Retinal pigment epithelial cell (primary cell): ENCODE measurements around the gene SBSN.

Experiments used
- DNase-seq: peaks from one replicate; pipeline ENCODE4 v3.0.0-alpha.2; 2010; ENCODE audit warnings: low read depth
- H3K4me3 ChIP-seq: 2 replicates; pipeline ENCODE4 v1.5.1; 2011; ENCODE audit warnings: mild to moderate bottlenecking, low read length, control low read depth, moderate library complexity
- TF ChIP-seq, protein P1 (sequence below): conservative IDR thresholded peaks from 2 replicates; pipeline ENCODE4 v1.5.1; 2011; ENCODE audit warnings: low read depth, low read length, control low read depth, inconsistent platforms

Gene SBSN

DNA sequence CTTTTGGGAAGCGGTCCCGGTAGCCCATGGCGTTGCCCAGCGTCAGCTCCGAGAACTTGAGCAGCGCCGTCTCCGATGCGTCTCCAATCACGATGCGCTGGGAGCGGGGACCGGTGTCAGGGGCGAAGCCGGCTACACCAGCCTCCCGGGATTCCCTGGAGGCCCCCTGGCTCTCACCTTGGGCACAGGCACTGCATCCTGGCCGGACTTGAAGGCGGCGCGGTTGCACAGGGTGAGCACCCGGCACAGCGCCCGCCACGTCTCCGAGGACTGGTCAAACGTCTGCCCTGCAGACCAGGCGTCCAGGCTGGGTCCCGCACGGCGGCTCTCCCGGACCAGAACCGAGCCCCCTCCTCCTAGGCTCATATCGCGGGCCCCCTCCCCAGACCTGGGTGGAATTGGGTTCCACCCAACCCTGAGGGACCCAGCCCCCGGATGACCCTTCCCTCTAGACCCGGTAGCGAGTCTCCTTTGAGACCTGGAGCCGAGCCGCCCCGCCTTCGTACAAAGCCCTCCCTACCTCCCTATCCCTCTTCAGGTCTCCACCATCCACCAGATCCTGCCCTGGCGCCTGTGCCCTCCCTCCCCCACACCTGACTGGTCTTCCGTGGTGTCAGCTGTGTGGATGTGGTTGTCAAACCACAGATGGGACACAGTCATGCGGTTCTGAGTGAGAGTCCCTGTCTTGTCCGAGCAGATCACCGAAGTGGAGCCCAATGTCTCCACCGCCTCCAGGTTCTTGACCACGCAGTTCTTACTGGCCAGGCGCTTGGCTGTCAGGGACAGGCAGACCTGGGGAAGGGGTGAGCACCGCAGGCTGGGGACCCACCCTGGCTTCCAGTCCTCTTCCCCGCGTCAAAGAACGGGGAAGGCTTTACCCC, 30.5 kb upstream of the SBSN start:
- TF ChIP-seq, protein P1, sequence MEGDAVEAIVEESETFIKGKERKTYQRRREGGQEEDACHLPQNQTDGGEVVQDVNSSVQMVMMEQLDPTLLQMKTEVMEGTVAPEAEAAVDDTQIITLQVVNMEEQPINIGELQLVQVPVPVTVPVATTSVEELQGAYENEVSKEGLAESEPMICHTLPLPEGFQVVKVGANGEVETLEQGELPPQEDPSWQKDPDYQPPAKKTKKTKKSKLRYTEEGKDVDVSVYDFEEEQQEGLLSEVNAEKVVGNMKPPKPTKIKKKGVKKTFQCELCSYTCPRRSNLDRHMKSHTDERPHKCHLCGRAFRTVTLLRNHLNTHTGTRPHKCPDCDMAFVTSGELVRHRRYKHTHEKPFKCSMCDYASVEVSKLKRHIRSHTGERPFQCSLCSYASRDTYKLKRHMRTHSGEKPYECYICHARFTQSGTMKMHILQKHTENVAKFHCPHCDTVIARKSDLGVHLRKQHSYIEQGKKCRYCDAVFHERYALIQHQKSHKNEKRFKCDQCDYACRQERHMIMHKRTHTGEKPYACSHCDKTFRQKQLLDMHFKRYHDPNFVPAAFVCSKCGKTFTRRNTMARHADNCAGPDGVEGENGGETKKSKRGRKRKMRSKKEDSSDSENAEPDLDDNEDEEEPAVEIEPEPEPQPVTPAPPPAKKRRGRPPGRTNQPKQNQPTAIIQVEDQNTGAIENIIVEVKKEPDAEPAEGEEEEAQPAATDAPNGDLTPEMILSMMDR = no peak
- peak overlapping the region; percentile 60 for H3K4me3 ChIP-seq
- DNase-seq = no peak

DNA sequence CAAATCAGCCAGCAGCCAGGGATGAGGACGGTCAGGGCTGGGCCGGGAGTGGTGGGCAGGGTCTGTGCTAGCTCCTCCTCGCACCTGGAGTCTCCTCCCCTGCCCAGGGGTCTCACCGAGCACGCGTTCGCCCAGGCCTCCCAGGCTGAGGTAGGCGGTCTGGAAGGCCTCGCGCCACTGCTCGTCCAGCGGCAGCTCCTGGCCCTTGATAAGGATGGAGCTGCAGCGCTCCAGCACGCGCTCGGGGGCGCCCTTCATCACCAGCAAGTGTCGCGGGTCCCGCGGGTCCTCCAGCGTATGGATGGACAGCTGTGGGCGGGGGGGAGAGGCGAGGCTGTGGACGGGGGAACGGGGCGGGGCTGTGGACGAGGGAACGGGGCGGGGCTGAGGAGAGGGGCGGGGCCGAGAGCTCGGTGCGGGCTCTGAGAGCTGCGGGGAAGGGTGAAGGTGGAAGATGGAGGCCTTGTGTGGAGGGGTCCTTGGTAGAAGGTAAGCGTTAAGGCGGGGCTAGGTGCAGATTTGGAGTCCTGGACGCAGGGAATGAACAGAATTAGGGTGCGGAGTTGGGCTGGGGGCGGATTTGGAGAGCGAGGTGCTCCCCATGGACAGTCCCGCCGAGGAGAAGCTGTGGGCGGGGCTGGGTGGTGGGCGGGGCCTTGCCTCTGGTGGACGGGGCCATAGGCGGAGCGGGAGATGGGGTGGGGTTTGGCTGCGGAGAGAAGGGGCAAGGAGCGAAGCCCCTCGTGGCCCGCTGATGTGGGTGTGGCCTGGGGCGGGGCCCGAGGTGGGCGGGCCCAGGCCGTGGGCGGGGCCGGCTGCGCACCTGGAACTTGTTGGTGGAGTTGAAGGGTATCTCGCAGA, 29.7 kb upstream of the SBSN start:
- TF ChIP-seq, protein P1 = no peak
- no peak for DNase-seq
- peak overlapping the region; percentile 60 for H3K4me3 ChIP-seq

DNA sequence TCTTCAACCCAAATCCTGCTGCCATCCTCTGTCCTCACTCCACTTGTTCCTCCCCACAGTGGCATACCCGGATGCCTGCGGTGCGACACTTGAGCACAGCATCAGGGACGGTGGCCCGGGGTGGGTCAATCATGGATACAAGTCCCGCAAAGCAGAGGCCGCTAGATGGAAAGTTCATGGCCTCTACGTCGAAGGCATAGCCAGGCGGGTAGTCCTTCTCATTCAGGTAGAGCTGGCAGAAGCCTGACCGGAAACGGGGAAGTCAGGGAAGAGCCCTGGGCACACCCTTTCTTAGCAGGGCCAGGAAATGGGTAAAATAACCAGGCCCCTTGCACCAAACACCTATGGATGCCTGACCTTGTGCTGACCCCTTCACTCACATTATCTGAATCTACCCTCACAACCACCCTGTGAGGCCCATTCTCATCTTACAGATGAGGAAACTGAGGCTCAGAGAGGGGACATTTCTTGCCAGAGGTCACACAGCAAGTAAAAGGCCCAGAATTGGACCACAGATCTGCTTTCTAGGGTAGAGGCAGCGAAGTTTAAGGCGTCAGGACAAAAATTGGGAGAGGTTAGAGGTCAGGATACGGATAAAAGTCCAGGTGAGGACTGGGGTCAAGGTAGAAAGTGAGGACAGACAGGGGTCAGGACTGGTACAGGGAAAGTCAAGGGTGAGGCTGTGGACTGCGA, 28.9 kb upstream of the SBSN start:
- TF ChIP-seq, protein P1 = no peak
- no peak overlapping the region for H3K4me3 ChIP-seq
- DNase-seq = no peak

DNA sequence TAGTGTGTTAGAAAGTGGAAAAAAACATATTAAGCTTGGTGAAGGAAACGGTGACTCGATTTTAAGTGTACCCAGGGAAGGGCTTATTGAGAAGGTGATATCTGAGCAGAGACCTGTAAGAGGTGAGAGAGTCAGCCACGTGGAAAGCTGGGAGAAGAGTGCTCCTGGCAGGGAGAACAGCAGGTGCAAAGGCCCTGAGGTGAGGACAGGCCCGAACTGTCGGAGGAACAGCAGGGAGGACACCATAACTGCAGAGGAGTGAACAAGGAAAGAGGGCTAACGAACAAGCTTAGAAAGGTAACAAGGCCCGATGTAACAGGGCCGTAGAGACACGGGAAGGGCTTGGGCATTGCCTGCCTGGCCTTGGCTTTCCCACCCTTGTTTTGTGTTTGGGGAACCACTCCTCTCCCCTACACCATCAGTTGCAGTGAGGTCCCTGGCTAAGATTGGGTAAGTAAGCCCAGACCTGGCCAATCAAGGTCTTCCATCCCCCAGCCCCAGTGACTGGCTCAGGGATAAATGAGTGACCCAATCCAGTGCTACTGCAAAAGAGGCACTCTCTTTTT, 28.0 kb upstream of the SBSN start:
- no peak for DNase-seq
- TF ChIP-seq, protein P1 = no peak
- H3K4me3 ChIP-seq = no peak overlapping the region

DNA sequence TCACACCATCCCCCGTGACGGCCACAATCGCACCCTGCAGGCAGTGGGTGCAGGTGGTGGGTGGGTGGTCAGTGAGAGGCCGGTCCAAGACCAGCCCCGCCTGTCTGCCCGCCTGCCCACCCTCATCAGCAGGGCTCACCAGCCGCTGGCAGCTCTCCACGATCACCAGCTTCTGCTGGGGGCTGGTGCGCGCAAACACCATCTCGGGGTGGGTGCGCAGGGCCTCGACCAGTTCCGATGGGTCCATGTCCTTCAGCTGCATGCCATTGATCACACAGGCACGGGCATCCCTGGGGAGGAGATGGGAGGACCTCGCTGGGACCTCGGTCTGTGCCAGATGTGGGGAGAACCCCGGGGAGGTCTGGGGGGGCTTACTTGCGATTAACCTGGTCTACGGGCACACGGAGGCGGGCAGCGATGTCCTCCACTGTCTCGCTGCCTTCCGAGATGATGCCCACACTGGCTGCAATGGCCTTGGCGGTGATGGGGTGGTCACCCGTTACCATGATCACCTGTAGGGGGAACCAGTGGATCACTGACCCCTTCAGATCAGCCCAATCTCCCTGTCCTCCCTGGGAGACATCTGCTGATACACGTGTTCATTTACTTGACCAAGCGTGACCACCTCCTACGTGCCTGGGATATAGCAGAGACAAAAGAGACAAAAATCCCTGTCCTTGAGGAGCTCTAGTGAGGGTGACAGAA, 27.3 kb upstream of the SBSN start:
- no peak for DNase-seq
- H3K4me3 ChIP-seq = no peak overlapping the region
- TF ChIP-seq, protein P1 = peak; percentile 50

DNA sequence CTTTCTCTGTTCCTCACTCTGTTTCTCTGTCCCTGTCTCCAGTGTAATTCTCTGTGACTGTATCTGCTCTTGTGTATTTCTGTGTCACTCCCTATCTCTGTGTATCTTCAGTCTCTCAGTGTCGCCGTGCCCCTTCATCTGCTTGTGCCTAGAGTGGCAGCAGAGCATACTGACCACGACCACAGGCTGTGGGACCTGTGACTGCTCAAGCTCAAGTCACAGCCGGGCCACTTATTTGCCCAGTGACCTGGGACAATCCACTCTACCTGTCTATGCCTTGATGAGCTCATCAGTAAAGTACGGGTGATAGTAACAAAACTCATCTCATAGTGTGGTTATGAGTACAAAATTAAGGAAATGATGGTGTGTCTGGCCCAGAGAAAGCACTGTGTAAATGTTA, 26.0 kb upstream of the SBSN start:
- no peak for DNase-seq
- no peak overlapping the region for H3K4me3 ChIP-seq
- TF ChIP-seq, protein P1 = no peak
